ENCODE measurements around the gene NUTM2B.
"Not testable (repeated sequence)": the region's sequence is repeated elsewhere in the genome, so short reads cannot be mapped to it uniquely, and the experiment has no call there.

Gene NUTM2B, protein sequence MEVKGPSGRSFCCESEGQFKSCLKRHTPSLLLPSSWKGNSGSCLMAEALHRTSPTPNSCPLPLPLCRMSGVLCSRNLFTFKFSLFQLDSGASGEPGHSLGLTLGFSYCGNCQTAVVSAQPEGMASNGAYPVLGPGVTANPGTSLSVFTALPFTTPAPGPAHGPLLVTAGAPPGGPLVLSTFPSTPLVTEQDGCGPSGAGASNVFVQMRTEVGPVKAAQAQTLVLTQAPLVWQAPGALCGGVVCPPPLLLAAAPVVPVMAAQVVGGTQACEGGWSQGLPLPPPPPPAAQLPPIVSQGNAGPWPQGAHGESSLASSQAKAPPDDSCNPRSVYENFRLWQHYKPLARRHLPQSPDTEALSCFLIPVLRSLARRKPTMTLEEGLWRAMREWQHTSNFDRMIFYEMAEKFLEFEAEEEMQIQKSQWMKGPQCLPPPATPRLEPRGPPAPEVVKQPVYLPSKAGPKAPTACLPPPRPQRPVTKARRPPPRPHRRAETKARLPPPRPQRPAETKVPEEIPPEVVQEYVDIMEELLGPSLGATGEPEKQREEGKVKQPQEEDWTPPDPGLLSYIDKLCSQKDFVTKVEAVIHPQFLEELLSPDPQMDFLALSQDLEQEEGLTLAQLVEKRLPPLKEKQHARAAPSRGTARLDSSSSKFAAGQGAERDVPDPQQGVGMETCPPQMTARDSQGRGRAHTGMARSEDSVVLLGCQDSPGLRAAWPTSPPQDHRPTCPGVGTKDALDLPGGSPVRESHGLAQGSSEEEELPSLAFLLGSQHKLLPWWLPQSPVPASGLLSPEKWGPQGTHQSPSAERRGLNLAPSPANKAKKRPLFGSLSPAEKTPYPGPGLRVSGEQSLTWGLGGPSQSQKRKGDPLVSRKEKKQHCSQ

GRCh38 chr10:79702927-79703326 lies at the start of gene NUTM2B:
TSS of gene NUTM2B (plus strand) at chr10:79703227. CDS start at chr10:79703610, 383 bp downstream.
- not testable (repeated sequence) for H3K27ac ChIP-seq; DNase-seq (ENCODE audit: low read depth, low spot score)

DNA sequence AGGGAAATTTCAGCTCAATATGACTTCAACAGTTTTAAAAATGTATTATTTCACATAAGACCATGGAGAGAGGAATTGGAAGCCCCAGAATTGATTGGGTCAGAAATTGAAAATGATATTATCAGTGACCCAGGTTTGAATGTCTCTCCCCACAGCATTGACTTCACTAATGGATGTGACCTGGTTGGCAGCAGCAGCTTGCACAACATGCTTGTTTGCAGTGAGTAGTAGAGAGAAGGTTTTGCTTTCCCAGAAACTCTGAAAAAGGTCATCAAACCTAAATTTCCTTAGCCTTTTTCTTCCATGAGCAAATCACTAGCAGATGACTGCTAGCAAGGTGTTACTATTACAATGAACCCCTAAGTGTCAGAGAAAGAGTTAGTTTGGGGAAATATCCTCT lies 39.7 kb upstream of the NUTM2B start:
- H3K27ac ChIP-seq = not testable (repeated sequence)

GRCh38 chr10:79664686-79665085 lies 38.3 kb upstream of the NUTM2B start:
- H3K27ac ChIP-seq; DNase-seq (ENCODE audit: low read depth, low spot score): not testable (repeated sequence)

More for the DNA sequence above, 39.7 kb upstream of the NUTM2B start:
- not testable (repeated sequence) for DNase-seq (ENCODE audit: low read depth, low spot score)

GRCh38 chr10:79669248-79669788 lies 33.7 kb upstream of the NUTM2B start:
- not testable (repeated sequence) for H3K27ac ChIP-seq; DNase-seq (ENCODE audit: low read depth, low spot score)

GRCh38 chr10:79674878-79675277 lies 28.1 kb upstream of the NUTM2B start:
- DNase-seq (ENCODE audit: low read depth, low spot score); H3K27ac ChIP-seq: not testable (repeated sequence)

GRCh38 chr10:79683026-79683883 lies 19.8 kb upstream of the NUTM2B start:
- not testable (repeated sequence) for H3K27ac ChIP-seq; DNase-seq (ENCODE audit: low read depth, low spot score)

GRCh38 chr10:79683884-79684720 lies 18.9 kb upstream of the NUTM2B start:
- not testable (repeated sequence) for DNase-seq (ENCODE audit: low read depth, low spot score); H3K27ac ChIP-seq

GRCh38 chr10:79685044-79685685 lies 17.9 kb upstream of the NUTM2B start:
- H3K27ac ChIP-seq = not testable (repeated sequence)
- peak; percentile 1 for DNase-seq (ENCODE audit: low read depth, low spot score)

- not testable (repeated sequence) for H3K27ac ChIP-seq; DNase-seq (ENCODE audit: low read depth, low spot score)
These were observed 16.4 kb upstream of the NUTM2B start for GRCh38 chr10:79686595-79686994.

DNA sequence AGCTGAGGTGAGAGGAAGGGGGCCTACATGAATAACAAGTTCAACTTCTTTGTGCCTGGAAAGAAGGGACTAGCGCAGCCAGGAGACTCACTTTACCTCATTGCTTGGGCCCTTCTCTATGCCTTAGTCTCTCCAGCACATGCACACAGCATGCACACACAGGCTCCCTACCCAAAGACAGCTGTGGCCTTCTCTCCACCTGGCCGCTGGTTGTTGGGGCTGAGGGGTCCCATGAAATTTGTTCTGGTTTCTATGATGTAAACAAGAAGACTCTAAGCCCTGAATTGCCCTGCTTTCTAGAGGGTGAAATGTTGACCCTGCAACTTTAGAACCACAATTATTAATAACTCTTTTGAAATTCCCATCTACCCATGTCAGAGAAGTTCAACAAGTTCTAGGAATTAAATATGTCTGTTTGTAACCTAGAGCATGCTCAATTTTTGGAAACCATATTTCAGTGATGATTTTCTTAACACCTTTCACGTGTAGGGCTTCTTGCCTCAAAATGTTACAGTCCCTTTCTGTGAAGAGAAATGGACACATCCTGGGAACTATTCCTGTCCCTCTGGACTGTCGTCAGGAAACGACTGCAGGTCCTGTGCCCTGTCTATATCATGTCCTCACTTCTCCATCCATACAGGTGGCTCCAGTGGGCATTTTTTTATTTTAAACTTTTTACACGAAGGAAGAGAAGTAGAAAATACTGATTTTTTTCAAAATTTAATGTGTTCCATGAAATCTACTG lies 15.4 kb upstream of the NUTM2B start:
- H3K27ac ChIP-seq; DNase-seq (ENCODE audit: low read depth, low spot score): not testable (repeated sequence)

- DNase-seq (ENCODE audit: low read depth, low spot score); H3K27ac ChIP-seq: not testable (repeated sequence)
These were observed 14.2 kb upstream of the NUTM2B start for GRCh38 chr10:79688798-79689197.

DNA sequence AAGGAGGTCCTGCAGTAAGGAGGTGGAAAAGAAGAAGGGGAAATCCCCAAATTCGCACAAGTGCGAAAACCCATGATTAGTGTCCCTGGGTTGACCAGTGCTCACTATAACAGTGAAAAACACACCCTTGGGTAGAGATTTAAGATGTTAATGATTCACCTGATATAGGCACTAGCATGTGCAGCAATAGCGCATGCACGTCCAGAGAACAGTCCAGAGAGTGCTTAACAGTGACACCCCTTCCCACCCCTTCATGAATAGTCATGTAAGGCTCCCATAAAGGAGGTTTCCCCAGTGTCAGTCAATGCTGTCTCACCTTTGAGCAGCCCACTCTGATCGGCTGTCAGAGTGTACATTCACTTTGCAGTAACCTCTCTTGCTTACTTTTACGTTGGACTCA lies 6.4 kb upstream of the NUTM2B start:
- not testable (repeated sequence) for H3K27ac ChIP-seq; DNase-seq (ENCODE audit: low read depth, low spot score)

DNA sequence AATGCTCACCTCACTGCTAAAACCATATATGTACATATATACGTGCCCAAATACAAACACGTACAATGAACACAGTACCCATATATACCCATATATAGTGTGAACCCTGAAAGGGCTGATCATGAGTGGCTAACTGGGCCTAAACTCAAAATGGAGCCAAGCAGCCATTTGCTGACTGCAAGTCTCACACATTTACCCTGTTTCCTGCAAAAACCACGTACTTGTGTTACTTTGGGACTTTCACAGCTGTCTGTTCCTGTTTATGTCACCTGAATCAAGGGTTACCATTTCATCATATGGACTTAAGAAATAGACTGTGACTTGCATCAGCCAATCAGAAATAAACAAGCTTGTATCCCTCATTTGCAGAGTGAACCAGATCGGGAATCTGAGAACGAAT lies 5.9 kb upstream of the NUTM2B start:
- DNase-seq (ENCODE audit: low read depth, low spot score); H3K27ac ChIP-seq: not testable (repeated sequence)

DNA sequence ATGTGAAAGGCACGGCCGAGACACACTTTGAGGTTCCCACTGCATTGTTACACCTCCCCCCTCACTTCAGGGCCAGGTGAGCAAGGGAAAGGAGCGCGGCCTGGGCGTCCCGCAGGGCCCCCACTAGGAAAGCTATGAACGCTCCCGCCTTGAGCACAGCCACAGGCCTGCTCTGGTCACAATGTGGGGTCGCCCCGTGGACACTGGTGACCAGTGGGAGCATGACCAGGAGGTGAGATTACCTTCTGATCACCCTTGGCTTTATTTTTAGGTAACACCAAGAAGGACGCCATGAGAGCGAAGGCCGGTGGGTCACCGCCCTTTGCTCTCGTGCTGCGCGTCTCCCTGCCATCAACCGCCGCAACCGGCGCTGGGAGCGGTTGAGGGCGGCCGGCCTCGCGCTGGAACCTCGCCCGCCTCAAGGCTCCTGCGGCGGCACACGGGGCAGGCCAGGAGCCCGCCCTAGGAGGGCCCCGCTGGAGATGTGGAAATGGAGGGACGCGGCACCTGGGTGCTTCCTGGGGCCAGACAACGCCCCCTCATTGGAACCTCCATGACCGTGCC lies 2.6 kb upstream of the NUTM2B start:
- H3K27ac ChIP-seq; DNase-seq (ENCODE audit: low read depth, low spot score): not testable (repeated sequence)

- not testable (repeated sequence) for H3K27ac ChIP-seq; DNase-seq (ENCODE audit: low read depth, low spot score)
These were observed 4.0 kb downstream of the NUTM2B start for GRCh38 chr10:79707017-79707416.

DNA sequence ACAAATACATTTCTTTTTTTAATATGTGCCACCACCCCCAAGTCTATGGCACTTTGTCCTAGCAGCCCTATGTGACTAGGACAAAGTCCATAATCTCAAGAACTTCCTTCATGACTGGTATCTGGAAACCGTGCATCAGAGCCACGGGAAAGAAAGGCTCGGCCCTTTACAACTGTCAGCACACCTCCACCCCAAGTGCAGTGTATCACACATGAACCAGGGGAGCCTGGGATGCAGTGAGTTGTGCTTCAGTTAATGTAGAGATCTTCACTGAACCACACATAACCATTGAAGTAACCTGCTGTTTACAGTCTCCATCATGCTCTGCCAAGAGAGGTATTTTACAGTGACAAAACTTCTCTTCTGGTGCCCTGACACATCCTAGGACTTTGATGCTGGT lies 11.9 kb downstream of the NUTM2B start:
- H3K27ac ChIP-seq; DNase-seq (ENCODE audit: low read depth, low spot score): not testable (repeated sequence)

- not testable (repeated sequence) for DNase-seq (ENCODE audit: low read depth, low spot score); H3K27ac ChIP-seq
These were observed 14.0 kb downstream of the NUTM2B start for GRCh38 chr10:79716917-79717579.

Data from epithelial cell of prostate (primary cell).